WTC11 (cell line): Measurements from ENCODE around the gene CDSN. TPM values are rescaled to one million over a fixed set of nuclear protein-coding genes. Genes with fewer than 3 reads are reported as not detected.

Source experiments
- ATAC-seq: fragments of 200-7000 bp; cut with Tn5 transposase; 2 replicates; pipeline ENCODE4 v1.10.0; 2021; ENCODE audit warnings: mild to moderate bottlenecking, moderate library complexity
- CTCF ChIA-PET: fragments of 300-600 bp; sonication (Branson Sonifier 250); formaldehyde crosslinking; loops from one replicate; lab custom pipeline; 2021; ENCODE audit warnings: antibody characterized with exemption; lab: Charles Lee
- POLR2A ChIA-PET: fragments of 350-600 bp; sonication (Branson Sonifier 250); formaldehyde crosslinking; loops from one replicate; lab custom pipeline; 2021; ENCODE audit warnings: antibody characterized with exemption; lab: Charles Lee
- DNase-seq: peaks from one replicate; pipeline ENCODE4 v3.0.0; 2021; ENCODE audit warnings: low spot score
- H3K27ac Mint-ChIP-seq: 2 replicates; pipeline ENCODE4 v1.8.0; 2021; ENCODE audit warnings: mixed read lengths
- H3K27me3 Mint-ChIP-seq: 2 replicates; pipeline ENCODE4 v1.8.0; 2021; ENCODE audit warnings: low read depth, mild to moderate bottlenecking, moderate library complexity, mixed read lengths
- H3K36me3 Mint-ChIP-seq: 2 replicates; pipeline ENCODE4 v1.8.0; 2021; ENCODE audit warnings: mixed read lengths
- H3K4me1 Mint-ChIP-seq: 2 replicates; pipeline ENCODE4 v1.8.0; 2022; ENCODE audit warnings: mixed read lengths
- H3K4me3 Mint-ChIP-seq: 2 replicates; pipeline ENCODE4 v1.8.0; 2021; ENCODE audit warnings: mild to moderate bottlenecking, moderate library complexity, mixed read lengths
- H3K9me3 Mint-ChIP-seq: 2 replicates; pipeline ENCODE4 v1.8.0; 2021; ENCODE audit warnings: mixed read lengths
- ATF2 ChIP-seq: sonication (generic); formaldehyde crosslinking; IDR thresholded peaks from 2 replicates; pipeline ENCODE4 v1.8.1; 2022; ENCODE audit warnings: low read depth, missing genetic modification reagents, borderline replicate concordance
- CDX4 ChIP-seq: fragments of 250-450 bp; sonication (Bioruptor Pico); IDR thresholded peaks from 2 replicates; pipeline ENCODE4 v1.9.0; 2021; ENCODE audit warnings: moderate library complexity, mild to moderate bottlenecking, inconsistent platforms, borderline replicate concordance
- ESRRA ChIP-seq: sonication (generic); formaldehyde crosslinking; IDR thresholded peaks from 2 replicates; pipeline ENCODE4 v1.8.1; 2022; ENCODE audit warnings: mild to moderate bottlenecking, missing genetic modification reagents, borderline replicate concordance
- ETV6 ChIP-seq: sonication (generic); formaldehyde crosslinking; IDR thresholded peaks from 2 replicates; pipeline ENCODE4 v1.8.1; 2022; ENCODE audit warnings: mild to moderate bottlenecking, missing genetic modification reagents
- GABPB1 ChIP-seq: sonication (generic); formaldehyde crosslinking; IDR thresholded peaks from 2 replicates; pipeline ENCODE4 v1.8.1; 2023; ENCODE audit warnings: mild to moderate bottlenecking, missing genetic modification reagents
- IRF2 ChIP-seq: sonication (generic); formaldehyde crosslinking; IDR thresholded peaks from 2 replicates; pipeline ENCODE4 v1.8.0; 2022; ENCODE audit warnings: low read depth, missing genetic modification reagents, borderline replicate concordance
- MYBL2 ChIP-seq: sonication (generic); formaldehyde crosslinking; IDR thresholded peaks from 2 replicates; pipeline ENCODE4 v1.8.1; 2023; ENCODE audit warnings: mild to moderate bottlenecking, moderate library complexity, missing genetic modification reagents
- NFE2L1 ChIP-seq: sonication (generic); formaldehyde crosslinking; IDR thresholded peaks from 2 replicates; pipeline ENCODE4 v1.8.1; 2023; ENCODE audit warnings: missing genetic modification reagents
- NR3C1 ChIP-seq: sonication (generic); formaldehyde crosslinking; conservative IDR thresholded peaks from 2 replicates; pipeline ENCODE4 v1.8.1; 2023; ENCODE audit warnings: low read depth, mild to moderate bottlenecking, missing genetic modification reagents
- PRRX2 ChIP-seq: fragments of 250-450 bp; sonication (Bioruptor Pico); IDR thresholded peaks from 2 replicates; pipeline ENCODE4 v1.8.0; 2021; ENCODE audit warnings: mild to moderate bottlenecking
- SP1 ChIP-seq: sonication (generic); formaldehyde crosslinking; conservative IDR thresholded peaks from 2 replicates; pipeline ENCODE4 v1.8.1; 2022; ENCODE audit warnings: missing genetic modification reagents
- USF2 ChIP-seq: sonication (generic); formaldehyde crosslinking; IDR thresholded peaks from 2 replicates; pipeline ENCODE4 v1.8.1; 2023; ENCODE audit warnings: mild to moderate bottlenecking, missing genetic modification reagents, moderate library complexity
- ZBTB43 ChIP-seq: sonication (generic); formaldehyde crosslinking; IDR thresholded peaks from 2 replicates; pipeline ENCODE4 v1.8.1; 2023; ENCODE audit warnings: mild to moderate bottlenecking, missing genetic modification reagents
- ZNF423 ChIP-seq: fragments of 250-450 bp; sonication (Bioruptor Pico); IDR thresholded peaks from 2 replicates; pipeline ENCODE4 v2.1.2; 2022; ENCODE audit warnings: mild to moderate bottlenecking, moderate library complexity
- total RNA-seq: library from RNA; stranded (reverse); gene quantifications from 3 replicates; pipeline ENCODE4 v1.2.3, GENCODE V29; 2021
- TF ChIP-seq, protein P1 (sequence below): sonication (generic); formaldehyde crosslinking; IDR thresholded peaks from 2 replicates; pipeline ENCODE4 v1.8.1; 2023; ENCODE audit warnings: mild to moderate bottlenecking, missing genetic modification reagents, borderline replicate concordance
- TF ChIP-seq, protein P2 (sequence below): sonication (generic); formaldehyde crosslinking; IDR thresholded peaks from 2 replicates; pipeline ENCODE4 v1.8.1; 2022; ENCODE audit warnings: mild to moderate bottlenecking, missing genetic modification reagents, moderate library complexity, borderline replicate concordance
- TF ChIP-seq, protein P3 (sequence below): sonication (generic); formaldehyde crosslinking; IDR thresholded peaks from 2 replicates; pipeline ENCODE4 v1.8.0; 2023; ENCODE audit warnings: mild to moderate bottlenecking, missing genetic modification reagents
- TF ChIP-seq, protein P4 (sequence below): fragments of 200-600 bp; IDR thresholded peaks from 2 replicates; pipeline ENCODE4 v1.8.0; 2022; ENCODE audit warnings: antibody characterized with exemption
- TF ChIP-seq, protein P5 (sequence below): fragments of 250-450 bp; sonication (Bioruptor Pico); IDR thresholded peaks from 2 replicates; pipeline ENCODE4 v1.8.0; 2021; ENCODE audit warnings: mild to moderate bottlenecking

The CDSN gene
- total RNA-seq, 1 experiment from 2014 or later: not detected

- TF ChIP-seq, protein P1, sequence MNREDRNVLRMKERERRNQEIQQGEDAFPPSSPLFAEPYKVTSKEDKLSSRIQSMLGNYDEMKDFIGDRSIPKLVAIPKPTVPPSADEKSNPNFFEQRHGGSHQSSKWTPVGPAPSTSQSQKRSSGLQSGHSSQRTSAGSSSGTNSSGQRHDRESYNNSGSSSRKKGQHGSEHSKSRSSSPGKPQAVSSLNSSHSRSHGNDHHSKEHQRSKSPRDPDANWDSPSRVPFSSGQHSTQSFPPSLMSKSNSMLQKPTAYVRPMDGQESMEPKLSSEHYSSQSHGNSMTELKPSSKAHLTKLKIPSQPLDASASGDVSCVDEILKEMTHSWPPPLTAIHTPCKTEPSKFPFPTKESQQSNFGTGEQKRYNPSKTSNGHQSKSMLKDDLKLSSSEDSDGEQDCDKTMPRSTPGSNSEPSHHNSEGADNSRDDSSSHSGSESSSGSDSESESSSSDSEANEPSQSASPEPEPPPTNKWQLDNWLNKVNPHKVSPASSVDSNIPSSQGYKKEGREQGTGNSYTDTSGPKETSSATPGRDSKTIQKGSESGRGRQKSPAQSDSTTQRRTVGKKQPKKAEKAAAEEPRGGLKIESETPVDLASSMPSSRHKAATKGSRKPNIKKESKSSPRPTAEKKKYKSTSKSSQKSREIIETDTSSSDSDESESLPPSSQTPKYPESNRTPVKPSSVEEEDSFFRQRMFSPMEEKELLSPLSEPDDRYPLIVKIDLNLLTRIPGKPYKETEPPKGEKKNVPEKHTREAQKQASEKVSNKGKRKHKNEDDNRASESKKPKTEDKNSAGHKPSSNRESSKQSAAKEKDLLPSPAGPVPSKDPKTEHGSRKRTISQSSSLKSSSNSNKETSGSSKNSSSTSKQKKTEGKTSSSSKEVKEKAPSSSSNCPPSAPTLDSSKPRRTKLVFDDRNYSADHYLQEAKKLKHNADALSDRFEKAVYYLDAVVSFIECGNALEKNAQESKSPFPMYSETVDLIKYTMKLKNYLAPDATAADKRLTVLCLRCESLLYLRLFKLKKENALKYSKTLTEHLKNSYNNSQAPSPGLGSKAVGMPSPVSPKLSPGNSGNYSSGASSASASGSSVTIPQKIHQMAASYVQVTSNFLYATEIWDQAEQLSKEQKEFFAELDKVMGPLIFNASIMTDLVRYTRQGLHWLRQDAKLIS: no peak
- no peak for TF ChIP-seq ZBTB43
- peak; percentile 83 for TF ChIP-seq GABPB1 (CRISPR knock-in tag)
- TF ChIP-seq SP1 (CRISPR knock-in tag): peak; percentile 78; the same call in 1 of the 2 replicates
- TF ChIP-seq, protein P2, sequence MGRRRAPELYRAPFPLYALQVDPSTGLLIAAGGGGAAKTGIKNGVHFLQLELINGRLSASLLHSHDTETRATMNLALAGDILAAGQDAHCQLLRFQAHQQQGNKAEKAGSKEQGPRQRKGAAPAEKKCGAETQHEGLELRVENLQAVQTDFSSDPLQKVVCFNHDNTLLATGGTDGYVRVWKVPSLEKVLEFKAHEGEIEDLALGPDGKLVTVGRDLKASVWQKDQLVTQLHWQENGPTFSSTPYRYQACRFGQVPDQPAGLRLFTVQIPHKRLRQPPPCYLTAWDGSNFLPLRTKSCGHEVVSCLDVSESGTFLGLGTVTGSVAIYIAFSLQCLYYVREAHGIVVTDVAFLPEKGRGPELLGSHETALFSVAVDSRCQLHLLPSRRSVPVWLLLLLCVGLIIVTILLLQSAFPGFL: peak; percentile 50; the same call in 1 of the 2 replicates
- peak; percentile 13; the same call in 1 of the 2 replicates for TF ChIP-seq NFE2L1 (CRISPR knock-in tag)
- no peak for TF ChIP-seq ESRRA (CRISPR knock-in tag)
- TF ChIP-seq USF2 (CRISPR knock-in tag): no peak
These were observed 38.1 kb upstream of the CDSN start, which contains the start of gene TCF19 (continued) for GRCh38 chr6:31158140-31158862.

GRCh38 chr6:31157513-31158139 is 37.4 kb upstream of the CDSN start, which contains the start of gene CCHCR1:
Gene CCHCR1 (minus strand): TSS chr6:31157802. CDS start chr6:31157600, 202 bp downstream.
- peak; percentile 5 for ATAC-seq
- Mint-ChIP-seq H3K27me3 (no peaks in the 10 kb centered on the region), H3K36me3 (peaks cover 35% of the 10 kb centered on the region), H3K4me1 (peaks cover 34% of the 10 kb centered on the region), H3K4me3 (peak within 1 kb of the TSS; percentile 96), H3K27ac (peak within 1 kb of the TSS; percentile 93), H3K9me3 (no peaks in the 10 kb centered on the region)
- POLR2A ChIA-PET: interaction anchor here (0.5 to 3.6 kb wide), 5 partner anchors 12 to 23 kb away, joined by 3 to 44 read pairs (median 6); partner anchors contain the start of gene POU5F1
- CTCF ChIA-PET: interaction anchor here (0.5 to 2.8 kb wide), 15 partner anchors 9 to 242 kb away, joined by 3 to 19 read pairs (median 5); no protein-coding TSS in a partner anchor
- DNase-seq: no peak
- TF ChIP-seq ZNF423 (no peak), NR3C1 (CRISPR knock-in tag) (no peak), MYBL2 (CRISPR knock-in tag) (no peak), CDX4 (CRISPR knock-in tag) (no peak), PRRX2 (CRISPR knock-in tag) (no peak), ATF2 (CRISPR knock-in tag) (no peak), IRF2 (CRISPR knock-in tag) (no peak), ETV6 (CRISPR knock-in tag) (no peak)
- TF ChIP-seq, protein P3, sequence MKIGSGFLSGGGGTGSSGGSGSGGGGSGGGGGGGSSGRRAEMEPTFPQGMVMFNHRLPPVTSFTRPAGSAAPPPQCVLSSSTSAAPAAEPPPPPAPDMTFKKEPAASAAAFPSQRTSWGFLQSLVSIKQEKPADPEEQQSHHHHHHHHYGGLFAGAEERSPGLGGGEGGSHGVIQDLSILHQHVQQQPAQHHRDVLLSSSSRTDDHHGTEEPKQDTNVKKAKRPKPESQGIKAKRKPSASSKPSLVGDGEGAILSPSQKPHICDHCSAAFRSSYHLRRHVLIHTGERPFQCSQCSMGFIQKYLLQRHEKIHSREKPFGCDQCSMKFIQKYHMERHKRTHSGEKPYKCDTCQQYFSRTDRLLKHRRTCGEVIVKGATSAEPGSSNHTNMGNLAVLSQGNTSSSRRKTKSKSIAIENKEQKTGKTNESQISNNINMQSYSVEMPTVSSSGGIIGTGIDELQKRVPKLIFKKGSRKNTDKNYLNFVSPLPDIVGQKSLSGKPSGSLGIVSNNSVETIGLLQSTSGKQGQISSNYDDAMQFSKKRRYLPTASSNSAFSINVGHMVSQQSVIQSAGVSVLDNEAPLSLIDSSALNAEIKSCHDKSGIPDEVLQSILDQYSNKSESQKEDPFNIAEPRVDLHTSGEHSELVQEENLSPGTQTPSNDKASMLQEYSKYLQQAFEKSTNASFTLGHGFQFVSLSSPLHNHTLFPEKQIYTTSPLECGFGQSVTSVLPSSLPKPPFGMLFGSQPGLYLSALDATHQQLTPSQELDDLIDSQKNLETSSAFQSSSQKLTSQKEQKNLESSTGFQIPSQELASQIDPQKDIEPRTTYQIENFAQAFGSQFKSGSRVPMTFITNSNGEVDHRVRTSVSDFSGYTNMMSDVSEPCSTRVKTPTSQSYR (CRISPR knock-in tag): no peak
- TF ChIP-seq, protein P4, sequence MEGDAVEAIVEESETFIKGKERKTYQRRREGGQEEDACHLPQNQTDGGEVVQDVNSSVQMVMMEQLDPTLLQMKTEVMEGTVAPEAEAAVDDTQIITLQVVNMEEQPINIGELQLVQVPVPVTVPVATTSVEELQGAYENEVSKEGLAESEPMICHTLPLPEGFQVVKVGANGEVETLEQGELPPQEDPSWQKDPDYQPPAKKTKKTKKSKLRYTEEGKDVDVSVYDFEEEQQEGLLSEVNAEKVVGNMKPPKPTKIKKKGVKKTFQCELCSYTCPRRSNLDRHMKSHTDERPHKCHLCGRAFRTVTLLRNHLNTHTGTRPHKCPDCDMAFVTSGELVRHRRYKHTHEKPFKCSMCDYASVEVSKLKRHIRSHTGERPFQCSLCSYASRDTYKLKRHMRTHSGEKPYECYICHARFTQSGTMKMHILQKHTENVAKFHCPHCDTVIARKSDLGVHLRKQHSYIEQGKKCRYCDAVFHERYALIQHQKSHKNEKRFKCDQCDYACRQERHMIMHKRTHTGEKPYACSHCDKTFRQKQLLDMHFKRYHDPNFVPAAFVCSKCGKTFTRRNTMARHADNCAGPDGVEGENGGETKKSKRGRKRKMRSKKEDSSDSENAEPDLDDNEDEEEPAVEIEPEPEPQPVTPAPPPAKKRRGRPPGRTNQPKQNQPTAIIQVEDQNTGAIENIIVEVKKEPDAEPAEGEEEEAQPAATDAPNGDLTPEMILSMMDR: no peak
- TF ChIP-seq, protein P5, sequence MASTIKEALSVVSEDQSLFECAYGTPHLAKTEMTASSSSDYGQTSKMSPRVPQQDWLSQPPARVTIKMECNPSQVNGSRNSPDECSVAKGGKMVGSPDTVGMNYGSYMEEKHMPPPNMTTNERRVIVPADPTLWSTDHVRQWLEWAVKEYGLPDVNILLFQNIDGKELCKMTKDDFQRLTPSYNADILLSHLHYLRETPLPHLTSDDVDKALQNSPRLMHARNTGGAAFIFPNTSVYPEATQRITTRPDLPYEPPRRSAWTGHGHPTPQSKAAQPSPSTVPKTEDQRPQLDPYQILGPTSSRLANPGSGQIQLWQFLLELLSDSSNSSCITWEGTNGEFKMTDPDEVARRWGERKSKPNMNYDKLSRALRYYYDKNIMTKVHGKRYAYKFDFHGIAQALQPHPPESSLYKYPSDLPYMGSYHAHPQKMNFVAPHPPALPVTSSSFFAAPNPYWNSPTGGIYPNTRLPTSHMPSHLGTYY (CRISPR knock-in tag): no peak
